ENCODE results near the gene NR2E1. TPM values are rescaled to one million over a fixed set of nuclear protein-coding genes. Genes with fewer than 3 reads are reported as not detected.

Gene NR2E1
- total RNA-seq, 6 experiments from 2014 or later: not detected

DNA sequence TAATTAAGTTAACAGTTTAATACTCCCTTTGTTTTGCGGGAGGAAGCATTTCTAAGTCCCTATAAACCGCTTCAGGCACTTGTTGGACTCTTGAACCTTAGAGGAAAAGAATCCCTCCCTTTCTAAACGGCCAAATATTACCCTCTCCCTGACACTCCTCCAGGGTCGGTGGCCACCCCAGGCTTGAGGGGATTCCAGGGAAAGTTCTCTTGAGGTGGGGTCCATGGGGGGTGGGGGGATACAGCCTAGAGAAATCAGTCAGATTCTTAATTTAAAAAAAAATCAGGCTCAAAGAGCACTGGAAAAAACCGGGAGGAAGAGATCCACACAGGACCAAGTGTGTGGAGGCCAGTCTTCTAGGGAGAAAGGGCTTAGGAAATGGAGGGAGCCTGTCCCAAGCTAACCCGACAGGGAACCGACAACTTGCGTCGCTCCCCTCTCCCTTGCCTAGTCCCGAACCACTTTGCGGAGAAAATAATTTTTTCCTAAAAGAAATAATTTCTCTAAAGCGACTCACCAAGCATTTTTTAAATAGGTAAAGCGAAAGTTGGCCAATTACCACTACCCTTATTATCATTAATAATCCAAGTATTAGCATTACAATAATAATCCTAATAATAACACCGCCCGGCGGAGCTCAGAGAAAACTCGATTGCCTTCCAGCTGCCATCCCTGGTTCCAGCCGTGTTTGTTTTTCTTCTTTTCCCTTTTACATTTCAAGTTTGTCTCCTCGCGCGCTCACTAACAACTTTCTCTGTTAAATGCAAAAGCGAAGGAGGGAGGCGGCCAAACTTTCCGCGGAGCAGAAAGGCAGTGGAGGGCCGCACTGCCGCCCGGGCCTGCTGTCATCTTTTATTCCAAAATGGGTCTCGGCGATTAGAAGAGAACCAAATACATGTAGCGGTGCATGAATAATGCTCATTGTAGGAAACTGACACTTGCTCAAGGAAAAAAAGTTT lies 4.8 kb downstream of the NR2E1 start:
- DNase-seq (no peak), ATAC-seq (no peak)
- H3K4me1 ChIP-seq: peaks cover 0 to 28% (median 0%) of the 10 kb centered on the region in 4 donors
- 18% methylated on average over 31 of the region's 31 CpGs for WGBS (ENCODE audit: insufficient coverage, low coverage, low lambda C conversion rate, missing lambda C conversion rate)
- intact Hi-C loops (cut with DNase I): no loop called here
- no peak overlapping the region for H3K27ac ChIP-seq
- no peaks in the 10 kb centered on the region for H3K9me3 ChIP-seq
- no peak overlapping the region for H3K4me3 ChIP-seq
- TF ChIP-seq CTCF (IDR thresholded peaks at IDR 0.05): no peak
- TF ChIP-seq POLR2A (IDR thresholded peaks at IDR 0.05): no peak
- peaks cover 5 to 35% of the 10 kb centered on the region in 2 donors for H3K27me3 ChIP-seq
- H3K36me3 ChIP-seq: no peaks in the 10 kb centered on the region

- H3K36me3 ChIP-seq: no peaks in the 10 kb centered on the region
- no peak overlapping the region for H3K27ac ChIP-seq
- no peak overlapping the region for H3K4me3 ChIP-seq
- WGBS (ENCODE audit: insufficient coverage, low coverage, low lambda C conversion rate, missing lambda C conversion rate): 33% methylated on average over 21 of the region's 21 CpGs
- intact Hi-C loops (cut with DNase I): no loop called here
- H3K9me3 ChIP-seq: no peaks in the 10 kb centered on the region
- ATAC-seq (no peak), DNase-seq (no peak)
- peaks cover 5 to 32% of the 10 kb centered on the region in 2 donors for H3K27me3 ChIP-seq
- peaks cover 0 to 34% (median 0%) of the 10 kb centered on the region in 4 donors for H3K4me1 ChIP-seq
- TF ChIP-seq CTCF (IDR thresholded peaks at IDR 0.05) (no peak), POLR2A (IDR thresholded peaks at IDR 0.05) (no peak)
Observed at GRCh38 chr6:108171291-108171917, 5.6 kb downstream of the NR2E1 start.

GRCh38 chr6:108171918-108172516 lies 6.2 kb downstream of the NR2E1 start:
- peaks cover 5 to 28% of the 10 kb centered on the region in 2 donors for H3K27me3 ChIP-seq
- no peak overlapping the region for H3K4me3 ChIP-seq
- DNase-seq: no peak
- 30% methylated on average over 2 of the region's 3 CpGs for WGBS (ENCODE audit: insufficient coverage, low coverage, low lambda C conversion rate, missing lambda C conversion rate)
- no peaks in the 10 kb centered on the region for H3K36me3 ChIP-seq
- peaks cover 0 to 34% (median 0%) of the 10 kb centered on the region in 4 donors for H3K4me1 ChIP-seq
- no peak for TF ChIP-seq POLR2A (IDR thresholded peaks at IDR 0.05)
- TF ChIP-seq CTCF (IDR thresholded peaks at IDR 0.05): no peak
- no peak for ATAC-seq
- no peaks in the 10 kb centered on the region for H3K9me3 ChIP-seq
- H3K27ac ChIP-seq: no peak overlapping the region
- intact Hi-C loops (cut with DNase I): no loop called here

DNA sequence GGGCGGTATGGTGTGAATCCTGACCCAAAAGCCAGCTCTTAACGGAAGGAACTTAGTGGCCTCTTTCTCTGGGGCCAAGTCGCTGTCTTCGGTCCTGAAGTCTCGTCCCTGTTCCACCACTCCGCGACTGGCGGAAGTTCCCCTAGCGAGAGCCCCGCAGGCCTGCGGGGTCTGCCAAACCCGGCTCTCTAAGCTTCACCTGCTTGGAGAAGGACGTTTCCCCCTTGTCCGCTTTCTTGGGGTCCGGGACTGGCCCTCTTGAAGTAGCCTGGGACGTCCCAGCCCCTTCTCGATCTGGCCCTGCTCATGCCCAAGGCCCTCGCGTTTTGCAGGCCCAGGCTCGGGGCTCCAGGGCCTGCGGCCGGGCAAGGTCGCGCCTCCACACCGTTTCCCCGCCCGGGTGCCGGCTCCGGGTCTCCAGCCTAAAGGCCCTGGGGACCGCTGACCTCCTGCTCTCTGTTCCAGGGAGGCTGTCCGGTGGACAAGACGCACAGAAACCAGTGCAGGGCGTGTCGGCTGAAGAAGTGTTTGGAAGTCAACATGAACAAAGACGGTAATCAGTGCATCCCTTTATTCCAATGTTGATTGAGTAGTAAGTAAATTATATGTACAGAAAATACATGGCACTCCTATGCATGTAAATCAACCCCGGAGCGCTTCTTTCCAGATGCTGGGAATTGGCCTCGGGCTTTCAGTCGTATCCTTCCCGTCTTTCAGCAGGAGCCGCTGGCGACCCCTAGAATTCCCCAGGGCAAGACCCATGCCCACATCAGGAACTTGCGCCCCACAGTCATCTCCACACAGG lies 8.8 kb downstream of the NR2E1 start:
- TF ChIP-seq POLR2A (IDR thresholded peaks at IDR 0.05) (no peak), CTCF (IDR thresholded peaks at IDR 0.05) (no peak)
- H3K27me3 ChIP-seq: peaks cover 5 to 19% of the 10 kb centered on the region in 2 donors
- H3K9me3 ChIP-seq: no peaks in the 10 kb centered on the region
- 20% methylated on average over 28 of the region's 43 CpGs for WGBS (ENCODE audit: insufficient coverage, low coverage, low lambda C conversion rate, missing lambda C conversion rate)
- no peak overlapping the region for H3K27ac ChIP-seq
- H3K4me3 ChIP-seq: no peak overlapping the region
- peaks cover 0 to 14% (median 0%) of the 10 kb centered on the region in 4 donors for H3K4me1 ChIP-seq
- H3K36me3 ChIP-seq: no peaks in the 10 kb centered on the region
- ATAC-seq (peak in 3 of 4 donors; percentile 26 to 70 (median 44)), DNase-seq (peak in 1 of 3 donors; percentile 36)
- intact Hi-C loops (cut with DNase I): no loop called here
